NCI-H1694 (cell line): Measurements from ENCODE around the gene GOLGA6C.
"Not testable (repeated sequence)": the region's sequence is repeated elsewhere in the genome, so short reads cannot be mapped to it uniquely, and the experiment has no call there.

Experiments used
- DNase-seq: peaks from one replicate; lab custom pipeline; 2025; lab: John Stamatoyannopoulos, UW

The GOLGA6C gene

GRCh38 chr15:75319231-75319897 is 61.2 kb downstream of the GOLGA6C start:
- DNase-seq, result not testable (repeated sequence)
